Hematopoietic multipotent progenitor cell treated with erythropoietin and hydrocortisone succinate and interleukin-3 and kit ligand, for 4 days (in vitro differentiated cells): Measurements from ENCODE around the gene ZNF500.
"Not testable (repeated sequence)": the region's sequence is repeated elsewhere in the genome, so short reads cannot be mapped to it uniquely, and the experiment has no call there.

Experiments
- DNase-seq: peaks from one replicate; pipeline ENCODE4 v3.0.0-alpha.2; 2015

The ZNF500 gene

GRCh38 chr16:4738370-4738769 lies 28.6 kb downstream of the ZNF500 start:
- not testable (repeated sequence) for DNase-seq

GRCh38 chr16:4737545-4737944 lies 29.4 kb downstream of the ZNF500 start:
- no peak for DNase-seq

- DNase-seq: no peak
These were observed 30.4 kb downstream of the ZNF500 start for GRCh38 chr16:4736546-4736945.

GRCh38 chr16:4734730-4735535 lies 32.0 kb downstream of the ZNF500 start:
- DNase-seq: peak; percentile 95

- peak; percentile 98 for DNase-seq
These were observed 32.8 kb downstream of the ZNF500 start, which contains the start of the genes ANKS3 and DNAAF8 for GRCh38 chr16:4734063-4734729. Gene ANKS3, minus strand, starts transcription at chr16:4734271. Its CDS starts 4,122 bp downstream, at chr16:4730149. Gene DNAAF8, plus strand, starts transcription at chr16:4734537. Its CDS starts 1,978 bp downstream, at chr16:4736515.

- DNase-seq: peak; percentile 40
These were observed 33.3 kb downstream of the ZNF500 start for GRCh38 chr16:4733747-4734062.

GRCh38 chr16:4733211-4733742 lies 33.7 kb downstream of the ZNF500 start:
- DNase-seq: no peak

GRCh38 chr16:4729876-4730275 lies 37.1 kb downstream of the ZNF500 start:
- DNase-seq: no peak

GRCh38 chr16:4728676-4729075 lies 38.3 kb downstream of the ZNF500 start:
- DNase-seq: no peak

GRCh38 chr16:4726616-4727015 lies 40.3 kb downstream of the ZNF500 start:
- DNase-seq: no peak

- no peak for DNase-seq
These were observed 42.2 kb downstream of the ZNF500 start for GRCh38 chr16:4724661-4725270.

GRCh38 chr16:4723071-4723767 lies 43.7 kb downstream of the ZNF500 start:
- no peak for DNase-seq

GRCh38 chr16:4718466-4718865 lies 48.5 kb downstream of the ZNF500 start:
- no peak for DNase-seq

GRCh38 chr16:4714996-4715395 lies 52.0 kb downstream of the ZNF500 start:
- no peak for DNase-seq

GRCh38 chr16:4713663-4714501 lies 53.1 kb downstream of the ZNF500 start:
- no peak for DNase-seq

GRCh38 chr16:4709481-4709880 lies 57.5 kb downstream of the ZNF500 start:
- DNase-seq: no peak

GRCh38 chr16:4706871-4707270 lies 60.1 kb downstream of the ZNF500 start:
- no peak for DNase-seq

GRCh38 chr16:4704913-4705312 lies 62.0 kb downstream of the ZNF500 start:
- no peak for DNase-seq

- no peak for DNase-seq
These were observed 62.5 kb downstream of the ZNF500 start for GRCh38 chr16:4704491-4704890.

GRCh38 chr16:4703906-4704305 lies 63.1 kb downstream of the ZNF500 start:
- DNase-seq: no peak

- DNase-seq: no peak
These were observed 64.5 kb downstream of the ZNF500 start for GRCh38 chr16:4702466-4702808.

GRCh38 chr16:4701791-4702465 lies 65.0 kb downstream of the ZNF500 start:
- no peak for DNase-seq
